ENCODE results near the gene SUGCT.
A peak's percentile ranks its signal among the peaks of the same experiment; 100 is the strongest.
"Not testable (repeated sequence)": the region's sequence is repeated elsewhere in the genome, so short reads cannot be mapped to it uniquely, and the experiment has no call there.

SUGCT gene

GRCh38 chr7:40638545-40639320 is 503.9 kb downstream of the SUGCT start:
- no peak for DNase-seq

- no peak for DNase-seq
These were observed 505.8 kb downstream of the SUGCT start for GRCh38 chr7:40640566-40640965.

- DNase-seq = no peak
These were observed 506.9 kb downstream of the SUGCT start for GRCh38 chr7:40641701-40642100.

- DNase-seq = no peak
These were observed 508.9 kb downstream of the SUGCT start for GRCh38 chr7:40643664-40644063.

- DNase-seq = no peak
These were observed 509.8 kb downstream of the SUGCT start for GRCh38 chr7:40644454-40645188.

GRCh38 chr7:40645197-40645596 is 510.4 kb downstream of the SUGCT start:
- DNase-seq = no peak

GRCh38 chr7:40646717-40647116 is 511.9 kb downstream of the SUGCT start:
- no peak for DNase-seq

GRCh38 chr7:40647719-40648118 is 512.9 kb downstream of the SUGCT start:
- DNase-seq = no peak

GRCh38 chr7:40649247-40649646 is 514.4 kb downstream of the SUGCT start:
- no peak for DNase-seq

GRCh38 chr7:40650903-40651302 is 516.1 kb downstream of the SUGCT start:
- DNase-seq = not testable (repeated sequence)

GRCh38 chr7:40654171-40654570 is 519.4 kb downstream of the SUGCT start:
- no peak for DNase-seq

GRCh38 chr7:40655426-40655825 is 520.6 kb downstream of the SUGCT start:
- no peak for DNase-seq

GRCh38 chr7:40656349-40656748 is 521.5 kb downstream of the SUGCT start:
- DNase-seq = no peak

GRCh38 chr7:40658729-40659128 is 523.9 kb downstream of the SUGCT start:
- no peak for DNase-seq

GRCh38 chr7:40659231-40659630 is 524.4 kb downstream of the SUGCT start:
- DNase-seq = no peak

GRCh38 chr7:40673285-40673684 is 538.5 kb downstream of the SUGCT start:
- DNase-seq = peak; percentile 33

- DNase-seq = no peak
These were observed 539.5 kb downstream of the SUGCT start for GRCh38 chr7:40674316-40674715.

- no peak for DNase-seq
These were observed 540.9 kb downstream of the SUGCT start for GRCh38 chr7:40675741-40676140.

- DNase-seq = no peak
These were observed 541.4 kb downstream of the SUGCT start for GRCh38 chr7:40676221-40676620.

- no peak for DNase-seq
These were observed 545.9 kb downstream of the SUGCT start for GRCh38 chr7:40680657-40681056.

GRCh38 chr7:40682696-40683095 is 547.9 kb downstream of the SUGCT start:
- DNase-seq = no peak

- DNase-seq = no peak
These were observed 559.4 kb downstream of the SUGCT start for GRCh38 chr7:40694026-40694809.

GRCh38 chr7:40694991-40695390 is 560.2 kb downstream of the SUGCT start:
- DNase-seq = no peak

- DNase-seq = no peak
These were observed 562.8 kb downstream of the SUGCT start for GRCh38 chr7:40697653-40698052.

Data from inflammatory macrophage treated with lipopolysaccharide for 4 hours (primary cell).